ENCODE results near the gene HSH2D.

HSH2D gene

DNA sequence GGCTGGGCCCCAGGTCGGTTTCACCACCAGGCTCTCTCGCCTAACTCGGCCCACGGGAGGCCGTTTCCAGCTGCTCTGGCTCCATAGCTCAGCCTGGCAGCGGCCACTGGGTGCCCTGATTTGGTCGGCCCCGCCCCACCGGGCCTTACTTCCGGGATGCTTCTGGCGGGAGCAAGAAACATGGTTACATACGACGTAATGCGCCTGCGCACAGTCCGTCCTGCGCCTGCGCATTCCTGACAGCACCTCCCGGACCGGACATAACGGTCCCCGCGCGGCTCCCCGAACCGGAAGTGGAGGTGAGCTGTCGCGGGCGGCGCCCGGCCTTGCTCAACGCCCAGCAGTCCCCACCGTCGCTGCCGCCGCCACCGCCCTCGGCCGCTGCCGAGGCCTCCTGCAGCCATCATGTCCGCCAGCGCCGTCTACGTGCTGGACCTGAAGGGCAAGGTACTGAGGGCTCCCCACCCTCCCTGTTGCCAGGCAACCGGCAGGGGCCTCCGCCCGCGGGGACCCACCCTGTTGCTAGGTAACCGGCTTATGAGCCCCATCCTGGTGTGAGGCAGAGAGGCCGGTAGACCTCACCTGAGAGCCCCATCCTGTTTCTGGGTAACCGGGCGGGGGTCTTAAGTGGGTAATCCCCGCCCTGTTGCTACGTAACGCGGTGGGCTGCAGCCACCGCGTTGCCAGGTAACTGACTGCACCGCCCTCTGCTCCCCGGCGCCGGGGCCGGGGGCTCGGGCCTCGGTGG lies 54.3 kb downstream of the HSH2D start, which contains the start of gene AP1M1:
TSS of gene AP1M1 (plus strand) at position 290 of the 748 bp plus-strand sequence. CDS start at position 406, 116 bp downstream.
- peak; percentile 95 for DNase-seq

DNA sequence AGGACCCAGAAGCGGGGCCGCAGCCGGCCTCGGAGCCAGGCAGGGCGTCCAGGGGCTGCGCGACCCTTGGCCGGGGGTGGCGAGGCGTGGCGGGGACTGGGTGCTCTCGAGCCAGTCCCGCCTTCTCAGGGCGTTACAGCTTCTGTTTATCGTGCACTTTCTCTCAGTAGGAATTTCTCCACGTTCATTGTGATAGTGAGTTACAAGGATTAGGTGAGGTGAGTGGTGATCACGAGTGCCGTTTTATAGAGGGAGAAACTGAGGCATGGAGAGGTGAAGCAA lies 54.8 kb downstream of the HSH2D start:
- no peak for DNase-seq

DNA sequence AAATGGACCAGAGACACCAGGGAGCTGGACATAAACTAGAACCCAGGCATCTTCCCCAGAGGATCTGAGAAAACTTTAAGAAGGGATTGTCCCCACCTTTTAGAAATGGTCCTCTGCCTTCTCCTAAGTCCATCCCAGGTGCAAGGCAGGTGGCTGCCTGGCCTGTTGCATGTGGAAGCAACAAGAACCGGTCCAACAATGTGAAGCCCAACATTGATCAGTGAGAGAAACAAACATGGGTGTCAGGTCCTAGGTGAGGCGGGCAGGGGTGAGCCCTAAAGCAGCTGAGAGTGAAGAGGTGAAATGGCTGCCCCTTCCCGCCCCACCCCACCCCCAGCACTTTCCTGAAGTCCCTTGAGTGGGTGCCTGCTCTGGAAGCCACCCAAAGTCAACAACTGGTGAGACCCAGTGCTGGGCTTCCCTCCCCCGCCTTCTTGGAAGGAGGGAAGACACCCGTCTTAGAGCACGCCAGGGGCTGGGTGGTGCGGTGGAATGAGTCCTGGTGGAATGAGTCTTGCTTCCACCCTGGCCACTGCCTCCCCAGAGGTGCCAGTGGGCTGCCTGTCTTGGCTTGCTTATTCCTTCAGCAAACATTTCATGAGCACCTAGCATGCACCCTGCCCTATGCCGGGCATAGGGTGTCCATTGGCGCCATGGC lies 55.9 kb downstream of the HSH2D start:
- DNase-seq: no peak

DNA sequence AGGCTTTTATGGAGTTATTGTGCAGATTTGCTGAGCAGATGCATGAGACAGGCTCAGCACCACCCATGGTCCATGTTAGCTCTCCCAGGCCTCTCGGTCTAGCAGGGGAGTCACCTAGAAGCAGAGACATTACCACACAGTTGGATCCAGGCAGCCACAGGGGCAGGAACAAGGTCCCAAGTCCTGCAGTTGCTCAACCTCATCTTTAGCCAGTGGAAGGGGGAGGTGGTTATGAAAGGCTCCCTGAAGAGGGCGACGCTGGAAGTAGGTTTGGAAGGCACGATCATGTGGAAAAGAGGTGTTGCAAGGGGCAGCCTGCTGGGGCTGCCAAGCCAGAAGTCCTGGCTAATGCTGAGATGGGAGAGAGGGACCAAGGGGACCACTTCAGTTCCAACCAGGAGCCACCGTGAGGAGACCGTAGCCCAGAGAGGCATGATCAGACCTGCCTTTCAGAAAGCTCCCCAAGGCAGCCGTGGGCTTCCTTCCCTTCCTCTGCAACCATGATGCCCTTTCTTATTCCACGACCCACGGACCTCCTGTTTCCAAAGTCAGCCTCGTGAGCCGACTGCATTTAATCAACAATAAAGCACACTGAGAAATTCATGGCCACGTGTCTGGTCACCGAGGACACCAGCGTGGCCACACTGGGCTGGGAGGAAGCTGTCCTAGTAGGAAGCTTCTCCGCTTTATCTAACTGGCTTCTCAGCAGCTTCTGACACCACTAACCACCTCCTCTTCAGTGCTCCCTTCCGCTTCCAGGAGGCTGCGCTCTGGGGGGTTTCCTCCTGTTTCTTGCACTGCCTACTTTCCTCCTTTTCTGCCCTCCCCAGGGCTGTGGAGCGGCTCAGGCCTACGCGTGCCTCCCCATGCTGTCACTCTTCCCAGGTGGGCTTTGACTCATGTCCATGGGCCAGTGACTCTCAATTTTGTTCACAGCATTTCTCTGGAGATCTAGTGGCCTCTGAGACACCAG lies 56.8 kb downstream of the HSH2D start:
- no peak for DNase-seq

DNA sequence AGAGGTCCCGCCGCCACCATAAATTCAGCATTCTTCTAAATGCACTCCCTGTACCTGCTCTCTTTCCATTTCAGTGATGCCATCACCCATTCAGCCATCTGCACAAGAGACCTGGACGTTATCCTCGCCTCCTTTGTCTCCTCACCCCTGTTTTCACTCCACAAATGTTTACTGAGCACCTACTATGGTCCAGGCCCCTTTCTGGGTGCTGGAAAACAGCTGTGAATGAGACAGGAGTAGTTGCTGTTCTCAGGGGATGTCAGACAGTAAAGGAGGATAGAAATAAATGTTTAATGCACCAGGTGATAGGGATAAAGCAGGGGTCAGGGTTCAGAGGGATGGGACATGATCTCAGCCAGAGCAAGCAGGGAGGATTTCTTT lies 57.5 kb downstream of the HSH2D start:
- DNase-seq: no peak

DNA sequence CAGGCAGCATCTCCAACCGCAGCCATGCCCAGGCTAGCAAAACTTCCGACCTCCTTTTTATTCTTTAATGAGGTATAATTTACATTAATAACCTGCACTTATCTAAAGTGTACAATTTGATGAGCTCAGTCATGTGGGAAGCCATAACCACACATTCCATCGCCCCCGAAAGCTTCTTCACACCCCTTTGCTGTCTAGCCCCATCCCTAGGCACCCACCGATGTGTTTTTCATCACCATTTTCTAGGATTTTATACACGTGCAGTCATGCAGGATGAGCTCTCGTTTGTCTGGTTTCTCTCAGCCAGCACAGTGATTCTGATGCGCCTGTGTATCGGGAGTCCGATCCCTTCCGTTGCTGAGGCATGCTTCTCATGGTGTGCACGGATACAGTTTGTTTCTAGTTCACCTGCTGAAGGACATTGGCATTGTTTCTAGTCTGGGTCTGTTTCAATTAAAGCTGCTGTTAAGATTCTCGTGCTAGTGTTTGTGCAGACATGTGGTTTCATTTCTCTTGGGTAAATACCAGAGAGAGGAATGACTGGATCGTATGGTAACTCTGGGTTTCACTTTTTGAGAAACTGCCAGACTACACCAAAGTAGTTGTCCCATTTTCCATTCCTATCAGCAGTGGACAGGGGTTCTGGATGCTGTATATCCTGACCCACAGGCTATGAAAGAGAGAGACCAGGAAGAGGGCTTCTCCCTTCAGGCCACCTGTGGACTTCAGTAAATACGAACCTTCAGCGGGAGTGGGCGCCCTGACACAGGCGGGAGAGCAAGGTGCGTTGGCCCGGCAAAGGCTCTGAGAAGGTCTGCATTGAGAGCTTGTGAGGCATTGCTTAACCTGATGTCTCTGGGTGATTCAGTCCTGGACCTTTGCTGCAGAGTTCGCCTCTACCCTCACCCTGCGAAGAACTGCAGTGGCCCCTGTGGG lies 59.1 kb downstream of the HSH2D start:
- DNase-seq: no peak

DNA sequence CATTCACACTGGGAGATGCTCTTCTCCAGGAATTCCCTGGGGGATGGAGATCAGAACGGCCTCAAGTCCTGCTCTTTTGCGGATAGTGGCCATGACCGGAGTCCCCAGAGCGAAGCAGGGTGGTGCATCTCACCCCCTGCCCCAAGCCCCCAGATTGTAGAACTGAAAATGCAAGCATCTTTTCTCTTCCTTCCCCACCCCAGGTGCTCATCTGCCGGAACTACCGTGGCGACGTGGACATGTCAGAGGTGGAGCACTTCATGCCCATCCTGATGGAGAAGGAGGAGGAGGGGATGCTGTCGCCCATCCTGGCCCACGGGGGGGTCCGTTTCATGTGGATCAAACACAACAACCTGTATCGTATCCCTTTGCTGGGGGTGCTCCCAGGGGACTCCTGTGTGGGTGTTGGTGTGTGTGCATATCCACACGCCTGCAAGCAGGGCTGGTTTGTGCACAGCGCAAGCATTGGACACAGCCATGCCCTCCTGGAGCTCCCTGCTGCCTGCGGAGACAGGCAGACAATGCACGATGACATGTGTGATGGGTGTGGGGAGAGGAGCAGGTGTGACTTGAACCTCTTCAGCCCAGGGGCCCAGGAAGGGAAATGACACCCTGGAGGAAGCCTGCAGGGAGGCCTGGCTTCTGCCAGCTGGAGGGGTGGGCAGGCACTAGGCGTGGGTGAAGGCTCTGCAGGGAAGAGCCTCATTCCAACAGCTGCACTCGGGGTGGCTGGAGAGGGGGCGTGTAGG lies 59.9 kb downstream of the HSH2D start:
- peak; percentile 78 for DNase-seq

DNA sequence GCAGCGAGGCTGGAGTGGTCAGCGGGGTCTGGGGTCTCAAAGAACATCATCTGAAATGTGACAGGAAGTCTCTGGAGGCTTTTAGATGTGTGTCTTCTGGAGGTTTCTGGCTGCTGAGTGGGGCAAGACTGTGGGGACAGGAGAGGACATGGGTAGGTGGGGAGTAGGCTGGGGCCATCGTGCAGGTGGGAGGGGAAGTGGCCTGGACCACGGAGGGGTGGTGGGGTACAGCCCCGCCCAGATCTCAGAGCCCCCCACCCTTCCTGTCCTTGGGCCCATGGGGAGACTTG lies 60.5 kb downstream of the HSH2D start:
- no peak for DNase-seq

DNA sequence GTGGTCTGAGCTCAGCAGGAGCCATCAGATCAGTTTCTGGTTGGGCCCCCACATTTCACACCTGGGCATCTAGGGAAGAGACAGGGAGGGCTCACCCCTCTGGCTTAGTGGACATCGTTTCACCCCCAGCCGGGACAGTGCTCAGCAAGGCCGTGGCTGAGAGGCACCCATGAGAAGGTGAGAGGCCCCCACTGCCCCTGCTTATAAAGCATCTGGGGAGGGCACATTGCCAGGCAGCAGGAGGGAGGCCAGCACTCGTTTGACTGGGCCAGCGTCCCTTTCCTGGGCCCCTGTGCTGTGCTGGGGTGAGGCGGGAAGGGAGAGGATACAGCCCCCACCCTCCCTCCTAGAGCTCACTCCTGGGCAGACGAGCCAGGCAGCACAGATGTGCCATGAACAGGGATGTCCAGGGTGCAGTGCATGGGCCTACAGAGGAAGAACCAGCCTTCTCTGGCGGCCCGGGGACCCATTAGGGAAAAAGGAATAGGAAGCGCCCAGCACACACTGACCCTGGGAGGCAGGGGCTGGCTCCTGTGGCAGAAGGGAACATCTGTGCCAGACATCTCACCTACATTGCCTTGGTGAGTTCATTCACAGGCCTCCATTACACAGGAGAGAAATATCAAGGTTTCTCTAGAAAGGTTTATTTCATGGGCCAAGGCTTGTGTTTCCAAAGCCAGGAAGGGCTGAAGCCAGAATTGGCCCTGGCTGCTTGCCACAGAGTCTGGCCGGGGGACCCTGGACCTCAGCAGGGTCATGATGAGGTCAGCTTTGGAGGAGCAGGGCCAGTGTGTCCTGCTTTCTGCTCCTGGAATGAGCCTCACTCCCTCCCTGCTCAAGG lies 61.9 kb downstream of the HSH2D start:
- DNase-seq: no peak

DNA sequence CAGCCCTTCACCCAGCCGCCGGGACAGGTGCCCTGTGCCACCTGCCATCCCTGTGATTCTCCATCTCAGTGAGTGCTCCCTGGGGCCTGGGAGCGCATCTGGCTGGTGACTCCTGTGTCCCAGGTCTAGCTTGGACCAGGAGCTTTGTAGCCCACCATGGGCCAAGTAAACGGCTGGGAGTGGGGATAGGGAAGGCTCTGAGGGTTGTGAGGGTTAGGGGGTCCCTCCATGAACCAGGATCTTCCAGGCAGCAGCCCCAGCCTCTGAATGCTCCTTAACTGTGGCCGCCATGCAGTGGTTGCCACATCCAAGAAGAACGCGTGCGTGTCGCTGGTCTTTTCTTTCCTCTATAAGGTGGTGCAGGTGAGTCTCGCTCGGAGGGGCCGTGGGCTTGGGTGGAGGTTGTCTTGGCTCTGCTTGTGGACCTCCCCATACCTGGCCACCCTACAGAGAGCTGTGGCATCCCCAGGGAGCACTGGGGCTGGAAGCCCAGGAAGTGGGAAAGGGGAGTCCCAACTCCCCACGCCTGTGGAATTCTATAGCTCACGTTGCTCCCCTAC lies 62.6 kb downstream of the HSH2D start:
- no peak for DNase-seq

DNA sequence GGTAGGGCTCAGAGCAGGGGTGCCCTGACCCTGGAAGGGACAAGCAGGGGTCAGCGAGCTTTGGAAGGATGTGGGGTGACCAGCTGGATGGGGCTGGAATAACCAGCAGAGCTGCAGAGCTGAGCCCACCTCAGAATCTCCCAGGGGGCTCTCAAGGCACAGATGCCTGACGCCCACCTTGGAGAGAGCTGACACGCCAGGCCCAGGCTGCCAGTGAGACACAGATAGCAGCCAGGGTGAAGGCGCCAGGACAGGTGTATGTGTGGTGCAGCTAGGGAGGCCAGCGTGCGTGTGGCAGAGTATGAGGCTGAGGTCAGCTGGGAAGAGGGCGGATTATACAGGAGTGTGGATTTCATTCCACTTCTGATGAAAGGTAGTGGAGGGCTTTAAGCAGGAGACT lies 63.2 kb downstream of the HSH2D start:
- no peak for DNase-seq

DNA sequence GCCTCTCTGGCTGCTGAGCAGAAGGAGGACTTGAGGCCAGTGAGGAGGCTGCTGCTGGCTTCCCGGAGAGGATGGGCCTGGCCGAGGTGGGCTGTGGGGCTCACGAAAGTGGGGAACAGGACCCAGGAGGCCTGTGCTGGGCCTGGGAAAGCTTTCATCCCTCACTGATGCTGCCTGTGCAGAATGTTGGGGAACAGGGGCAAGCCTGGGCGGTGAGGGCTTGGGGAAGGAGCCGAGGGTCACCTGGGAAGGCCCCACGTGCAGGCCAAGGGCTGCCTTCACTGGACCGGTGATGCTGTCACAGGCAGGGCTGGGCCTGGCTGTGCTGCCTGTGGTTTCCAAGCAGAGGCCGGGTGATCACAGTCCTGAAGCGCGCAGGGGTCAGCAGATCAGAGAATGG lies 63.6 kb downstream of the HSH2D start:
- DNase-seq: no peak

DNA sequence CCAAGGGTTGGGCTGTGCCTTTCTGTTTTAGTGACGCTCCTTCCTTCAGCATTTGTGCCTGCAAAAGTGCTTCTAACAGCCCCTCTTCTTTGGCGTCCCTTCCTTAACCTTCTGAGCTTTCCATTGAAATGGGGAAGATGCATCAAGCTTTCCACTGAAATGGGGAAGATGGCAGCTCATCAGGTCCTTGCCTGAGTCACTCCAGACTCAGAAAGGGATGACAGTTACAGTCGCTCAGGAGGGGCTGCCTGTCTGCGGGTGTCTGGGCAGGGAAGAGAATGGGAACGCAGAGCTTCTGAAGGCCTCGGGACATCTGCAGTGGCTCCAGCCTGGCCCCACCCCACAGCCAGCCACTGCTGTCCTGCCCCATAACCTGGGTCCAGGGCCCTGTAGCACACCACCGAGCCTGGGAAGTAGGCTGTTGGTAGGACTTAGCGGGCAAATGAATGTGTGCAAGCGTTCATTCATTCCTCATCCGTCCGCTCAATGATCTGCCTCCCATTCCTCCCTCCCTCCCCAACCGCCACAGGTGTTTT lies 64.1 kb downstream of the HSH2D start:
- no peak for DNase-seq

Data from NCI-H345 (cell line).